HCT116 (cell line): Measurements from ENCODE around the gene RFTN2. TPM values are rescaled to one million over a fixed set of nuclear protein-coding genes. Genes with fewer than 3 reads are reported as not detected.
"Not testable (repeated sequence)": the region's sequence is repeated elsewhere in the genome, so short reads cannot be mapped to it uniquely, and the experiment has no call there.

Source experiments
- ATAC-seq: fragments of 200-7000 bp; cut with Tn5 transposase; 2 replicates; pipeline ENCODE4 v1.9.1; 2020; ENCODE audit warnings: mild to moderate bottlenecking, moderate library complexity
- BruUV-seq: library from RNA; stranded (reverse); fragments of 400-500 nt; replicated peaks from 2 replicates; lab custom pipeline; 2021; lab: Mats Ljungman, UMichigan
- CTCF ChIA-PET: fragments of 300-600 bp; sonication (Branson Sonifier 250); formaldehyde crosslinking; loops from one replicate; lab custom pipeline; 2021; ENCODE audit warnings: antibody characterized with exemption; lab: Charles Lee
- POLR2A ChIA-PET: fragments of 300-600, 350-600 bp; sonication (Branson Sonifier 250); formaldehyde crosslinking; loops from one replicate; lab custom pipeline; 2021; ENCODE audit warnings: antibody characterized with exemption; lab: Charles Lee
- RAD21 ChIA-PET, 2 experiments: fragments of 300-600 bp; sonication (Branson Sonifier 250); formaldehyde crosslinking; loops; one replicate each; lab custom pipeline; 2023; ENCODE audit warnings: low total read pairs in 2 of 2; ENCODE audit not compliant: uncharacterized antibody in 2 of 2, unreplicated experiment in 2 of 2, low non-redundant PET in 1 of 2; lab: Charles Lee
- DNase-seq: peaks from one replicate; pipeline ENCODE4 v3.0.0-alpha.2; 2010; ENCODE audit warnings: low read depth, low spot score
- H2AFZ ChIP-seq: fragments of 200-600 bp; shearing (Covaris generic), sonication (generic); 2 replicates; pipeline ENCODE4 v1.6.1; 2017; ENCODE audit warnings: low read depth, mixed run types, mixed read lengths, antibody characterized with exemption, low read length; ENCODE audit not compliant: poor library complexity, severe bottlenecking
- H3K27ac ChIP-seq: 2 replicates; pipeline ENCODE4 v1.5.1; 2012; ENCODE audit warnings: low read depth, low read length
- H3K27me3 ChIP-seq: fragments of 200-600 bp; sonication (generic); 2 replicates; pipeline ENCODE4 v1.6.1; 2016; ENCODE audit warnings: mixed run types, low read length, mixed read lengths; ENCODE audit not compliant: insufficient read depth
- H3K36me3 ChIP-seq, 2 experiments: fragments of 200-500 bp in 1 of 2; fragments of 200-600 bp in 1 of 2; sonication (Bioruptor generic) in 1 of 2; sonication (generic) in 1 of 2; 2 replicates each; pipeline versions ENCODE4 v1.5.1 to v1.6.1; 2014 to 2016; ENCODE audit warnings: low read length in 2 of 2, inconsistent platforms in 1 of 2, mixed read lengths in 1 of 2, mixed run types in 1 of 2; ENCODE audit not compliant: insufficient read depth in 2 of 2, control insufficient read depth in 1 of 2
- H3K4me1 ChIP-seq, 2 experiments: fragments of 200-600 bp in 1 of 2; sonication (generic) in 1 of 2; 2 replicates each; pipeline versions ENCODE4 v1.5.1 to v1.6.1; 2012 to 2017; ENCODE audit warnings: low read length in 2 of 2, inconsistent platforms in 1 of 2, mild to moderate bottlenecking in 1 of 2, mixed read lengths in 1 of 2, mixed run types in 1 of 2, moderate library complexity in 1 of 2; ENCODE audit not compliant: insufficient read depth in 2 of 2, control insufficient read depth in 1 of 2
- H3K4me2 ChIP-seq: fragments of 200-600 bp; sonication (generic); 2 replicates; pipeline ENCODE4 v1.6.1; 2017; ENCODE audit warnings: mixed run types, low read length, mixed read lengths
- H3K4me3 ChIP-seq, 2 experiments: fragments of 200-600 bp in 1 of 2; sonication (generic) in 1 of 2; replicated peaks in 1 of 2; 2 replicates each; pipeline ENCODE4 v1.5.1; 2011 to 2016; ENCODE audit warnings: low read length in 2 of 2, control low read depth in 1 of 2, low read depth in 1 of 2, mild to moderate bottlenecking in 1 of 2, mixed read lengths in 1 of 2, mixed run types in 1 of 2
- H3K79me2 ChIP-seq: fragments of 200-600 bp; sonication (generic); 2 replicates; pipeline ENCODE4 v1.6.1; 2017; ENCODE audit warnings: mild to moderate bottlenecking, mixed run types, low read length, moderate library complexity, mixed read lengths; ENCODE audit not compliant: insufficient read depth
- H3K9ac ChIP-seq: fragments of 200-600 bp; sonication (generic); 2 replicates; pipeline ENCODE4 v1.6.1; 2016; ENCODE audit warnings: low read length, mixed read lengths
- H3K9me2 ChIP-seq: fragments of 200-600 bp; sonication (generic), shearing (Covaris generic); 2 replicates; pipeline ENCODE4 v1.6.1; 2017; ENCODE audit warnings: mixed run types, mild to moderate bottlenecking, moderate library complexity; ENCODE audit not compliant: insufficient read depth
- H3K9me3 ChIP-seq, 2 experiments: fragments of 200-500 bp in 1 of 2; fragments of 200-600 bp in 1 of 2; sonication (Bioruptor generic) in 1 of 2; sonication (generic) in 1 of 2; 2 replicates each; pipeline ENCODE4 v1.6.1; 2014 to 2017; ENCODE audit warnings: low read length in 2 of 2, mixed read lengths in 2 of 2, inconsistent platforms in 1 of 2, low read depth in 1 of 2, mild to moderate bottlenecking in 1 of 2, mixed run types in 1 of 2, moderate library complexity in 1 of 2; ENCODE audit not compliant: control insufficient read depth in 1 of 2, insufficient read depth in 1 of 2
- H4K20me1 ChIP-seq: fragments of 200-600 bp; sonication (generic), shearing (Covaris generic); 2 replicates; pipeline ENCODE4 v1.6.1; 2017; ENCODE audit warnings: mixed run types, mild to moderate bottlenecking, moderate library complexity; ENCODE audit not compliant: insufficient read depth
- CBX3 ChIP-seq: IDR thresholded peaks from 2 replicates; pipeline ENCODE4 v1.6.1; 2012; ENCODE audit warnings: low read depth
- CEBPB ChIP-seq: IDR thresholded peaks from 2 replicates; pipeline ENCODE4 v1.6.1; 2012; ENCODE audit warnings: low read depth
- EGR1 ChIP-seq: IDR thresholded peaks from 2 replicates; pipeline ENCODE4 v1.6.1; 2012; ENCODE audit warnings: low read depth
- EZH2 ChIP-seq: fragments of 200-600 bp; sonication (generic); IDR thresholded peaks from 2 replicates; pipeline ENCODE4 v1.6.1; 2017; ENCODE audit warnings: antibody characterized with exemption, mixed run types
- SIN3A ChIP-seq: IDR thresholded peaks from 2 replicates; pipeline ENCODE4 v1.6.1; 2012; ENCODE audit warnings: low read depth
- ZFX ChIP-seq: fragments of 450-650 bp; IDR thresholded peaks from 2 replicates; pipeline ENCODE4 v1.6.1; 2017
- intact Hi-C: fragments of 100-400 bp; cut with micrococcal nuclease; formaldehyde crosslinking; loops from 2 replicates; pipeline ENCODE4 v1.10.0; 2022
- total RNA-seq: library from RNA; stranded (reverse); gene quantifications from one replicate; pipeline ENCODE4 v1.2.1, GENCODE V29; 2021; ENCODE audit not compliant: unreplicated experiment

RFTN2 gene
- total RNA-seq, 1 experiment from 2014 or later, result not detected

- H3K27ac ChIP-seq, H4K20me1 ChIP-seq, BruUV-seq, RAD21 ChIA-PET, H3K9me3 ChIP-seq, H2AFZ ChIP-seq, H3K27me3 ChIP-seq, ATAC-seq, H3K4me3 ChIP-seq, H3K9ac ChIP-seq, H3K4me2 ChIP-seq, DNase-seq, H3K4me1 ChIP-seq, POLR2A ChIA-PET, CTCF ChIA-PET, H3K9me2 ChIP-seq, intact Hi-C loops: not testable (repeated sequence)
- peaks cover 0 to 18% of the 10 kb centered on the region in 2 experiments; a peak in 2 of 4 replicates for H3K36me3 ChIP-seq
- H3K79me2 ChIP-seq, result peaks cover 18% of the 10 kb centered on the region
These were observed 124.1 kb downstream of the RFTN2 start for GRCh38 chr2:197551260-197551659.

DNA sequence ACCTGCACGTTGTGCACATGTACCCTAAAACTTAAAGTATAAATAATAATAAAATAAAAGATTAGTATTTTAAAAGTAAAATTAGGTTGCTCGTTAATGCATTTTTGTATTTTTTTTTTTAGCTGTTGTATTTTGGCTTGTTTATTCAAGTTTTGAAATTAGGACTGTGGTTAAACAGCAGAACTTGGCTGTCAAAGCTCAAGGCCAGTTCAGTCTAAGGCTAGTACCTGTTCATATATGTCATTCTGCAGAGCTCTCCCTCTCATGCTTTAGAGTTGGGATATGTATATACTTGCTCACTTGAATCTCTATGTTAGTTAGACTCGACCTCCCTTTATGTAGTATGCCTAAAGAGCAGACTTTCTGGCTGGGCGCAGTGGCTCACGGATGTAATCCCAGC lies 126.8 kb downstream of the RFTN2 start:
- no peaks in the 10 kb centered on the region for H3K4me1 ChIP-seq
- H3K36me3 ChIP-seq, result peaks cover 5 to 22% of the 10 kb centered on the region in 2 experiments; a peak in 3 of 4 replicates
- intact Hi-C loops, result no loop called here
- DNase-seq (no peak), ATAC-seq (no peak)
- CTCF ChIA-PET, result no interaction called here
- no peak overlapping the region for H3K27ac ChIP-seq
- H3K9ac ChIP-seq, result no peak overlapping the region
- no peaks in the 10 kb centered on the region for H3K9me2 ChIP-seq
- no TSS peak for BruUV-seq
- H3K79me2 ChIP-seq, result peaks cover 29% of the 10 kb centered on the region
- H3K9me3 ChIP-seq, result no peaks in the 10 kb centered on the region
- no peak overlapping the region for H3K4me2 ChIP-seq
- no peaks in the 10 kb centered on the region for H3K27me3 ChIP-seq
- TF ChIP-seq CEBPB (no peak), CBX3 (no peak), EZH2 (no peak), ZFX (no peak), EGR1 (no peak), SIN3A (no peak)
- RAD21 ChIA-PET, result no interaction called here
- POLR2A ChIA-PET, result no interaction called here
- H3K4me3 ChIP-seq, result no peak overlapping the region
- no peak overlapping the region for H2AFZ ChIP-seq
- 0 out of 2 replicates have a peak, but pooled peaks cover 5% of the 10 kb centered on the region for H4K20me1 ChIP-seq
